OCI-LY7 (cell line): ENCODE measurements around the gene TBC1D30. TPM values are rescaled to one million over a fixed set of nuclear protein-coding genes. Genes with fewer than 3 reads are reported as not detected.

Experiments
- BruUV-seq: library from RNA; stranded (reverse); fragments of 400-500 nt; replicated peaks from 2 replicates; lab custom pipeline; 2021; lab: Mats Ljungman, UMichigan
- CTCF ChIA-PET: fragments of 300-600 bp; sonication (Branson Sonifier 250); formaldehyde crosslinking; loops from one replicate; lab custom pipeline; 2022; ENCODE audit warnings: antibody characterized with exemption; ENCODE audit not compliant: unreplicated experiment; lab: Charles Lee
- POLR2A ChIA-PET: fragments of 300-600 bp; sonication (Branson Sonifier 250); formaldehyde crosslinking; loops from one replicate; lab custom pipeline; 2022; ENCODE audit warnings: antibody characterized with exemption; lab: Charles Lee
- DNase-seq: peaks from one replicate; pipeline ENCODE4 v3.0.0-alpha.2; 2015; ENCODE audit warnings: low spot score
- H2AFZ ChIP-seq: fragments of 200-600 bp; sonication (generic), shearing (Covaris generic); 2 replicates; pipeline ENCODE4 v1.6.1; 2014; ENCODE audit warnings: mild to moderate bottlenecking, antibody characterized with exemption, low read length, moderate library complexity
- H3K27ac ChIP-seq: fragments of 200-600 bp; sonication (generic); 2 replicates; pipeline ENCODE4 v1.5.1; 2014; ENCODE audit warnings: mixed run types, low read depth, mild to moderate bottlenecking, moderate library complexity, low read length, inconsistent platforms; ENCODE audit not compliant: poor library complexity, severe bottlenecking
- H3K36me3 ChIP-seq: fragments of 200-600 bp; sonication (generic); 2 replicates; pipeline ENCODE4 v1.6.1; 2014; ENCODE audit warnings: mild to moderate bottlenecking, antibody characterized with exemption, low read length, moderate library complexity, mixed read lengths; ENCODE audit not compliant: insufficient read depth
- H3K4me1 ChIP-seq: fragments of 200-600 bp; sonication (generic); 2 replicates; pipeline ENCODE4 v1.5.1; 2014; ENCODE audit warnings: mild to moderate bottlenecking, low read length; ENCODE audit not compliant: insufficient read depth, poor library complexity, severe bottlenecking
- H3K4me2 ChIP-seq: fragments of 200-600 bp; sonication (generic); 2 replicates; pipeline ENCODE4 v1.6.1; 2014; ENCODE audit warnings: mild to moderate bottlenecking, low read length
- H3K4me3 ChIP-seq: fragments of 200-600 bp; sonication (generic); 2 replicates; pipeline ENCODE4 v1.5.1; 2014; ENCODE audit warnings: mild to moderate bottlenecking, low read depth, low read length; ENCODE audit not compliant: poor library complexity, severe bottlenecking
- H3K79me2 ChIP-seq: fragments of 200-600 bp; sonication (generic); 2 replicates; pipeline ENCODE4 v1.6.1; 2016; ENCODE audit warnings: low read depth, mild to moderate bottlenecking, low read length, moderate library complexity, mixed read lengths; ENCODE audit not compliant: insufficient read depth
- H3K9me2 ChIP-seq: fragments of 200-600 bp; sonication (generic); 2 replicates; pipeline ENCODE4 v1.6.1; 2016; ENCODE audit warnings: mild to moderate bottlenecking, low read length, mixed read lengths; ENCODE audit not compliant: insufficient read depth
- H3K9me3 ChIP-seq: fragments of 200-600 bp; sonication (generic); 2 replicates; pipeline ENCODE4 v1.6.1; 2014; ENCODE audit warnings: mild to moderate bottlenecking, mixed run types, low read length, mixed read lengths
- H4K20me1 ChIP-seq: fragments of 200-600 bp; sonication (generic); 2 replicates; pipeline ENCODE4 v1.6.1; 2014; ENCODE audit warnings: mild to moderate bottlenecking, antibody characterized with exemption, low read length, moderate library complexity, mixed read lengths; ENCODE audit not compliant: insufficient read depth
- EZH2phosphoT487 ChIP-seq: fragments of 200-600 bp; sonication (generic); IDR thresholded peaks from 2 replicates; pipeline ENCODE4 v1.6.1; 2018; ENCODE audit warnings: low read depth, borderline replicate concordance, mild to moderate bottlenecking, mixed run types, antibody characterized with exemption, low read length, moderate library complexity, mixed read lengths
- intact Hi-C: fragments of 100-400 bp; cut with micrococcal nuclease; formaldehyde crosslinking; loops from one replicate; pipeline ENCODE4 v1.10.0; 2022; ENCODE audit not compliant: unreplicated experiment
- total RNA-seq, 2 experiments: library from RNA; depleted of rRNA in 1 of 2; stranded (reverse); fragments of >200 nt in 1 of 2; shearing (Covaris generic) in 1 of 2; gene quantifications; 2 replicates each; pipeline ENCODE4 v1.2.3, GENCODE V29; 2014 to 2022
- TF ChIP-seq, protein P1 (sequence below): fragments of 200-600 bp; sonication (generic); conservative IDR thresholded peaks from 2 replicates; pipeline ENCODE4 v1.5.1; 2014; ENCODE audit warnings: mild to moderate bottlenecking, antibody characterized with exemption, low read length, moderate library complexity, mixed read lengths

Gene TBC1D30
- total RNA-seq, 2 experiments from 2014 or later, result 0.13 to 4.6 TPM

DNA sequence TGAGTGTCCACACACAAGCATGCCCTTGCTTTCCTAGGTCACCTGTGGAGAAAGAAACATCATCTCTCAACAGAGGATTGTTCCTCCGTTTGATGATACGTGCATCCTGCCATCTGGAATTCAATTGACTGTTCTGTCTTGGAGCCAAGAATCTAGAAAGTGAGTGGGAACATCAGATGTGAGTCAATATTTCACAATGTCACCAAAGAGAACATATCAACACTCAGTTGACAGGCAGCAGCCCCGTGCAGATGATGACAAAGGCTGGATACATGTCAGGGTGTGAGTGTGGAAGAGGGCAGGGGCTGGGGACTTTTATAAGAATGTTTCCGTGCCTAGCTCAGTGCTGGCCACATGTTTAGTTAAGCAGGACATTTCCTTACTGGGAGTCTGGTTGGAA is 76.1 kb downstream of the TBC1D30 start:
- H3K4me2 ChIP-seq, result no peak overlapping the region
- POLR2A ChIA-PET, result no interaction called here
- DNase-seq, result no peak
- BruUV-seq, result no TSS peak
- no peaks in the 10 kb centered on the region for H3K9me2 ChIP-seq
- CTCF ChIA-PET, result interaction anchor here (0.6 kb wide), 1 partner anchor 154 kb away, joined by 3 read pairs; no protein-coding TSS in a partner anchor
- no peak overlapping the region for H2AFZ ChIP-seq
- H4K20me1 ChIP-seq, result no peaks in the 10 kb centered on the region
- no peaks in the 10 kb centered on the region for H3K36me3 ChIP-seq
- intact Hi-C loops, result no loop called here
- TF ChIP-seq, protein P1, sequence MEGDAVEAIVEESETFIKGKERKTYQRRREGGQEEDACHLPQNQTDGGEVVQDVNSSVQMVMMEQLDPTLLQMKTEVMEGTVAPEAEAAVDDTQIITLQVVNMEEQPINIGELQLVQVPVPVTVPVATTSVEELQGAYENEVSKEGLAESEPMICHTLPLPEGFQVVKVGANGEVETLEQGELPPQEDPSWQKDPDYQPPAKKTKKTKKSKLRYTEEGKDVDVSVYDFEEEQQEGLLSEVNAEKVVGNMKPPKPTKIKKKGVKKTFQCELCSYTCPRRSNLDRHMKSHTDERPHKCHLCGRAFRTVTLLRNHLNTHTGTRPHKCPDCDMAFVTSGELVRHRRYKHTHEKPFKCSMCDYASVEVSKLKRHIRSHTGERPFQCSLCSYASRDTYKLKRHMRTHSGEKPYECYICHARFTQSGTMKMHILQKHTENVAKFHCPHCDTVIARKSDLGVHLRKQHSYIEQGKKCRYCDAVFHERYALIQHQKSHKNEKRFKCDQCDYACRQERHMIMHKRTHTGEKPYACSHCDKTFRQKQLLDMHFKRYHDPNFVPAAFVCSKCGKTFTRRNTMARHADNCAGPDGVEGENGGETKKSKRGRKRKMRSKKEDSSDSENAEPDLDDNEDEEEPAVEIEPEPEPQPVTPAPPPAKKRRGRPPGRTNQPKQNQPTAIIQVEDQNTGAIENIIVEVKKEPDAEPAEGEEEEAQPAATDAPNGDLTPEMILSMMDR, result no peak
- TF ChIP-seq EZH2phosphoT487, result no peak
- H3K27ac ChIP-seq, result no peak overlapping the region
- no peak overlapping the region for H3K4me3 ChIP-seq
- H3K4me1 ChIP-seq, result no peaks in the 10 kb centered on the region
- H3K9me3 ChIP-seq, result no peaks in the 10 kb centered on the region
- no peaks in the 10 kb centered on the region for H3K79me2 ChIP-seq

DNA sequence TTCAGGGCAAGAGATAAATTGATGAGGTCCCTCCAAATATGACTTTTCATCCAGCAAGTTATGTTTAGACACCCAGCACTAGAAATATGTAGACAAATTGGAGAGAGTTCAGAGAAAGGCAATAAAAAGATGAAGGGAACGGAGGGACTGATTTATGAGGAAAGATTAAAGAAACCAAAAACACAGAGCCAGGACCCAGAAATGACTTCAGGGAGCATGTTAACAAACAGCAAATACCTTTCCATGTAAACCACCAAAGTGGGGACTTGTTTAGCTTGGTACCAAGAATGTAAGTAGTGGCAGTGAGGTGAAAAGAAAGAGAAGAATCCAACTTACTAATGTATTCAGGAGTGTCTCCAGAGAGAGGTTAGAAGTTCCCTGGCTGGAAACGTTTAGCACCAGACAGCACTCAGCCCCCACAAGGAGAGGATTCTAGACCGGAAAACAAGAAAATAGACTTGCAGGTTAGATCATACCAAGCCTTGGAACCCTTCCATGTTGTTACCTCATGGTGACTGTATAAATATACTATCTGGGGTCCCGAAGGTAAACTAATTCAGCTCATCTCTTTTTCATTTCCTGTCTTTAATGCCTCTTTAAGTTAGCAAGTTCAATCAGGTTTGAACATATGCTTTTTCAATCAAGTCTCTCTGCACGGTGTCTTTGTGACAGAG is 79.2 kb downstream of the TBC1D30 start:
- Histone ChIP-seq H4K20me1 (no peaks in the 10 kb centered on the region), H3K79me2 (no peaks in the 10 kb centered on the region), H3K9me2 (no peaks in the 10 kb centered on the region), H3K9me3 (no peaks in the 10 kb centered on the region), H2AFZ (no peak overlapping the region), H3K4me2 (no peak overlapping the region), H3K36me3 (no peaks in the 10 kb centered on the region), H3K4me1 (no peaks in the 10 kb centered on the region), H3K27ac (no peak overlapping the region), H3K4me3 (no peak overlapping the region)
- POLR2A ChIA-PET, result no interaction called here
- TF ChIP-seq, protein P1, result no peak
- TF ChIP-seq EZH2phosphoT487, result no peak
- no TSS peak for BruUV-seq
- no peak for DNase-seq
- CTCF ChIA-PET, result no interaction called here
- intact Hi-C loops, result no loop called here

DNA sequence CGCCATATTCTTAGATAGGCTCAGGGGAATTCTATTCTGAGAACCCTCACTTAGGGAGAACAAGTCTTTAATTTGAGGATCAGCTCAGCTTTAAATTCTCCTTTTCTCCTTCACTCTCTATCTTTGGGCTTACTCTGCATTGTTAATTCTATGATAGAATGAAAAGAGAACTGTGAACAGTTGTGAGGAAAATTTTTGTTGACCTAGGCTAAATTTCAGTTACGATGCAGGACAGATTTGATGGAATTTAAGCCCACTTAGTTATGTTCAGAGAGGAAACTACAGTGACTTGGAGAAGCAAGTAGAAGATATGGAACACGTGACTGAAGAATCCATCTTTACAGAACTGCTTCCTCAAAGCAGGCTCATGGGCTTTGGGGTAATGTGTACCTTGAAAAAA is 82.7 kb downstream of the TBC1D30 start:
- H3K79me2 ChIP-seq, result no peaks in the 10 kb centered on the region
- H3K9me2 ChIP-seq, result no peaks in the 10 kb centered on the region
- DNase-seq, result no peak
- TF ChIP-seq, protein P1, result no peak
- no peak for TF ChIP-seq EZH2phosphoT487
- H3K4me1 ChIP-seq, result no peaks in the 10 kb centered on the region
- POLR2A ChIA-PET, result no interaction called here
- no peaks in the 10 kb centered on the region for H3K9me3 ChIP-seq
- no peak overlapping the region for H3K4me2 ChIP-seq
- CTCF ChIA-PET, result no interaction called here
- H3K27ac ChIP-seq, result no peak overlapping the region
- intact Hi-C loops, result no loop called here
- no TSS peak for BruUV-seq
- no peaks in the 10 kb centered on the region for H3K36me3 ChIP-seq
- H3K4me3 ChIP-seq, result no peak overlapping the region
- no peak overlapping the region for H2AFZ ChIP-seq
- no peaks in the 10 kb centered on the region for H4K20me1 ChIP-seq
